Smooth muscle cell (in vitro differentiated cells): ENCODE measurements around the gene CLRN2. TPM values are rescaled to one million over a fixed set of nuclear protein-coding genes. Genes with fewer than 3 reads are reported as not detected.
"Not testable (repeated sequence)": the region's sequence is repeated elsewhere in the genome, so short reads cannot be mapped to it uniquely, and the experiment has no call there.

ENCODE experiments used
- DNase-seq: peaks from one replicate; lab custom pipeline; 2025; ENCODE audit not compliant: unreplicated experiment; lab: John Stamatoyannopoulos, UW
- H2AFZ ChIP-seq: fragments of 200-600 bp; sonication (generic); 2 replicates; pipeline ENCODE4 v1.6.0; 2016; ENCODE audit warnings: antibody characterized with exemption, low read depth, mild to moderate bottlenecking
- H3F3A ChIP-seq: fragments of 200-600 bp; sonication (generic); 2 replicates; pipeline ENCODE4 v1.6.0; 2017; ENCODE audit warnings: antibody characterized with exemption, low read depth
- H3K27ac ChIP-seq: fragments of 200-600 bp; sonication (generic); 2 replicates; pipeline ENCODE4 v1.5.1; 2016; ENCODE audit warnings: low read depth, mild to moderate bottlenecking
- H3K27me3 ChIP-seq: fragments of 200-600 bp; sonication (generic); 2 replicates; pipeline ENCODE4 v1.6.1; 2016; ENCODE audit warnings: low read depth, mild to moderate bottlenecking
- H3K36me3 ChIP-seq: fragments of 200-600 bp; sonication (generic); 2 replicates; pipeline ENCODE4 v1.5.1; 2016; ENCODE audit warnings: low read depth
- H3K4me1 ChIP-seq: fragments of 200-600 bp; sonication (generic); 2 replicates; pipeline ENCODE4 v1.5.1; 2016; ENCODE audit warnings: low read depth
- H3K4me2 ChIP-seq: fragments of 200-600 bp; sonication (generic); 2 replicates; pipeline ENCODE4 v1.6.0; 2016; ENCODE audit warnings: mild to moderate bottlenecking
- H3K4me3 ChIP-seq: fragments of 200-600 bp; sonication (generic); 2 replicates; pipeline ENCODE4 v1.5.1; 2016; ENCODE audit warnings: mild to moderate bottlenecking
- H3K79me2 ChIP-seq: fragments of 200-600 bp; sonication (generic); 2 replicates; pipeline ENCODE4 v1.6.0; 2016; ENCODE audit warnings: low read depth, mild to moderate bottlenecking
- H3K9ac ChIP-seq: fragments of 200-600 bp; sonication (generic); 2 replicates; pipeline ENCODE4 v1.6.0; 2016; ENCODE audit warnings: low read depth
- H3K9me3 ChIP-seq: fragments of 200-600 bp; sonication (generic); replicated peaks from 2 replicates; pipeline ENCODE4 v1.5.1; 2016; ENCODE audit warnings: low read depth
- H4K20me1 ChIP-seq: fragments of 200-600 bp; sonication (generic); 2 replicates; pipeline ENCODE4 v1.6.0; 2016; ENCODE audit warnings: low read depth
- WGBS: methylation state at CpG from one replicate; pipeline ENCODE4 v1.1.7; 2016; ENCODE audit warnings: low lambda C conversion rate; 5-methylcytosine and 5-hydroxymethylcytosine counted together
- polyA plus RNA-seq: library from polyadenylated mRNA; unstranded; fragments of >200 nt; fragmentation: Nextera tagmentation; extraction: Ambion mirVana; gene quantifications from 2 replicates; pipeline ENCODE4 v1.2.1, GENCODE V29; 2016
- total RNA-seq: library from RNA; depleted of rRNA; stranded (reverse); fragments of >200 nt; gene quantifications from 2 replicates; pipeline ENCODE4 v1.2.3, GENCODE V29; 2014
- TF ChIP-seq, protein P1 (sequence below): fragments of 200-600 bp; sonication (generic); IDR thresholded peaks from 2 replicates; pipeline ENCODE4 v1.5.1; 2017; ENCODE audit warnings: borderline replicate concordance, mild to moderate bottlenecking, antibody characterized with exemption; ENCODE audit not compliant: insufficient read depth, poor library complexity, severe bottlenecking

The CLRN2 gene
- total and polyA plus RNA-seq, 2 experiments from 2014 or later = not detected

DNA sequence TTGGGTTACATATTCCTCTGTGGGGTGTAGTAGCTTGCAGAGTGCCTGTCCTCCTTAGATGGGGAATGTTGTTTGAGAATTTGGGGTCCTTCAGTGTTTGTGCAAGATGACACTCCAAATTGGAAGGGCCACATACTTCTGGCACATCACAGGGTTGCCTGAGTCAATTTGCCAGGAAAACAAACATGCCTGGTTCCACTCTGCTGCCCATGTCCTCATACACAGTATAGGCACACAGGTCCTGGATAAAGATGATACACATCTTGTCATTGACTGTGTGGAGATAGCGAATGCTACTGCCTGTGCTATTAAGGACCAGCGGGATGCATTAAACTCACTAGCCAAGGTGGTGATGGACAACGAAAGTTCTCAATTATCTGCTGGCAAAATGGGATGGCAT lies 50.9 kb downstream of the CLRN2 start:
- Histone ChIP-seq H3K79me2 (no peaks in the 10 kb centered on the region), H3F3A (no peaks in the 10 kb centered on the region), H3K4me2 (no peak overlapping the region), H3K4me3 (no peak overlapping the region), H2AFZ (no peak overlapping the region), H3K4me1 (no peaks in the 10 kb centered on the region), H3K9me3 (no peaks in the 10 kb centered on the region), H3K27me3 (no peaks in the 10 kb centered on the region), H3K36me3 (no peaks in the 10 kb centered on the region), H3K9ac (no peak overlapping the region), H3K27ac (no peak overlapping the region), H4K20me1 (no peaks in the 10 kb centered on the region)
- 90% methylated on average over 3 of the region's 3 CpGs for WGBS
- TF ChIP-seq, protein P1, sequence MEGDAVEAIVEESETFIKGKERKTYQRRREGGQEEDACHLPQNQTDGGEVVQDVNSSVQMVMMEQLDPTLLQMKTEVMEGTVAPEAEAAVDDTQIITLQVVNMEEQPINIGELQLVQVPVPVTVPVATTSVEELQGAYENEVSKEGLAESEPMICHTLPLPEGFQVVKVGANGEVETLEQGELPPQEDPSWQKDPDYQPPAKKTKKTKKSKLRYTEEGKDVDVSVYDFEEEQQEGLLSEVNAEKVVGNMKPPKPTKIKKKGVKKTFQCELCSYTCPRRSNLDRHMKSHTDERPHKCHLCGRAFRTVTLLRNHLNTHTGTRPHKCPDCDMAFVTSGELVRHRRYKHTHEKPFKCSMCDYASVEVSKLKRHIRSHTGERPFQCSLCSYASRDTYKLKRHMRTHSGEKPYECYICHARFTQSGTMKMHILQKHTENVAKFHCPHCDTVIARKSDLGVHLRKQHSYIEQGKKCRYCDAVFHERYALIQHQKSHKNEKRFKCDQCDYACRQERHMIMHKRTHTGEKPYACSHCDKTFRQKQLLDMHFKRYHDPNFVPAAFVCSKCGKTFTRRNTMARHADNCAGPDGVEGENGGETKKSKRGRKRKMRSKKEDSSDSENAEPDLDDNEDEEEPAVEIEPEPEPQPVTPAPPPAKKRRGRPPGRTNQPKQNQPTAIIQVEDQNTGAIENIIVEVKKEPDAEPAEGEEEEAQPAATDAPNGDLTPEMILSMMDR = no peak
- DNase-seq = no peak

DNA sequence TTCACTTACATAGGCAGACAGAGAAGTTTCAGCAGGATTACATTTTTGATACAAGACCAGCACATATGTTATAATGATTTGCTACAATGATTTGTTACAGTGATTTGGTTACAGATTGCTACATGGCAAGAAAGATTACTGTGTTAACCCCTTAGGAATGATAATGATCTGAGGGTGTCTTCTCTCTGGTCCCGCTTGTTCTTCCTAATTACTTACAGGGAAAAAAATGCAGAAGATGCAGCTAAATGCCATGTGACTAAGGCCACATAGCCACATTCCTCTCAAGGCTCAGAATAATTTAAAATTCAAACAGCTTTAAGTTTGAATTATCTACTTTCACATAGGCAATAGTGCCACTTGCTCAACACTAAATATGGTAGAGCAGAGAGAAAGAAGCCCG lies 52.3 kb downstream of the CLRN2 start:
- Histone ChIP-seq H3K79me2 (no peaks in the 10 kb centered on the region), H3K9me3 (no peaks in the 10 kb centered on the region), H4K20me1 (no peaks in the 10 kb centered on the region), H3K27me3 (no peaks in the 10 kb centered on the region), H3K4me3 (no peak overlapping the region), H3K4me1 (no peaks in the 10 kb centered on the region), H3F3A (no peaks in the 10 kb centered on the region), H3K36me3 (no peaks in the 10 kb centered on the region), H3K4me2 (no peak overlapping the region), H3K9ac (no peak overlapping the region), H2AFZ (no peak overlapping the region), H3K27ac (no peak overlapping the region)
- WGBS = 54% methylated on average over 2 of the region's 2 CpGs
- TF ChIP-seq, protein P1 = no peak
- no peak for DNase-seq

- no peak overlapping the region for H3K4me3 ChIP-seq
- H3K4me1 ChIP-seq = peaks cover 6% of the 10 kb centered on the region
- H3K36me3 ChIP-seq = no peaks in the 10 kb centered on the region
- no peaks in the 10 kb centered on the region for H4K20me1 ChIP-seq
- no peak overlapping the region for H2AFZ ChIP-seq
- peaks cover 3% of the 10 kb centered on the region for H3K79me2 ChIP-seq
- H3K27ac ChIP-seq = no peak overlapping the region
- no peak overlapping the region for H3K4me2 ChIP-seq
- H3F3A ChIP-seq = no peaks in the 10 kb centered on the region
- TF ChIP-seq, protein P1 = no peak
- H3K9me3 ChIP-seq = no peaks in the 10 kb centered on the region
- 91% methylated on average over 4 of the region's 4 CpGs for WGBS
- no peak overlapping the region for H3K9ac ChIP-seq
- no peaks in the 10 kb centered on the region for H3K27me3 ChIP-seq
- DNase-seq = no peak
Measured at GRCh38 chr4:17574206-17574605, 59.2 kb downstream of the CLRN2 start.

DNA sequence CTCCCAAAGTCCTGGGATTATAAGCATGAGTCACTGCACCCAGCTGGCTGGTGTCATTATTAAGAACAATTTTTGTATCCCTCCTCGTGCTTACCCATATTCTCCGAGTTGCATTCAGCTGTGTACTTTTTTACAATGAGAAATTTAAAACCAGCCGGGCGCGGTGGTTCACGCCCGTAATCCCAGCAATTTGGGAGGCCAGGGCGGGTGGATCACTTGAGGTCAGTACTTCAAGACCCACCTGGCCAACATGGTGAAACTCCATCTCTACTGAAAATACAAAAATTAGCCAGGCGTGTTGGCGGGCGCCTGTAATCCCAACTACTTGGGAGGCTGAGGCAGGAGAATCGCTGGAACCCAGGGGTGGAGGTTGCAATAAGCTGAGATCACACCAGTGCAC lies 60.2 kb downstream of the CLRN2 start:
- H3K36me3 ChIP-seq, H3K27ac ChIP-seq, H3K9me3 ChIP-seq, H3K4me1 ChIP-seq, H3K27me3 ChIP-seq, H3K79me2 ChIP-seq, DNase-seq, H3K9ac ChIP-seq, H3K4me3 ChIP-seq, H2AFZ ChIP-seq, H3K4me2 ChIP-seq, H3F3A ChIP-seq, H4K20me1 ChIP-seq: not testable (repeated sequence)
- WGBS = 97% methylated on average over 12 of the region's 12 CpGs

Other genes with a start within 250 kb of the CLRN2 start
- gene QDPR, start 3.1 kb upstream of the CLRN2 start, total RNA-seq = 15.2 and 27.5 TPM in 2 replicates
- gene QDPR, start 3.1 kb upstream of the CLRN2 start, polyA plus RNA-seq = 34.8 and 36.5 TPM in 2 replicates
- 29.1 and 42.9 TPM in 2 replicates for gene LAP3, start 62.0 kb downstream of the CLRN2 start, total RNA-seq
- gene LAP3, start 62.0 kb downstream of the CLRN2 start, polyA plus RNA-seq = 37.6 and 38.6 TPM in 2 replicates
- gene MED28, start 99.5 kb downstream of the CLRN2 start, total RNA-seq = 10.4 and 10.9 TPM in 2 replicates
- gene MED28, start 99.5 kb downstream of the CLRN2 start, polyA plus RNA-seq = 39.5 and 42.0 TPM in 2 replicates